GM23338 (cell line): ENCODE measurements around the gene NAALADL2. TPM values are rescaled to one million over a fixed set of nuclear protein-coding genes. Genes with fewer than 3 reads are reported as not detected.

Experiments
- ATAC-seq: fragments of 200-7000 bp; cut with Tn5 transposase; 3 replicates; pipeline ENCODE4 v1.9.1; 2020
- DNase-seq: peaks from one replicate; pipeline ENCODE4 v3.0.0-alpha.2; 2015; ENCODE audit warnings: low spot score
- H2AFZ ChIP-seq: fragments of 200-600 bp; sonication (generic); 2 replicates; pipeline ENCODE4 v1.8.0; 2016; ENCODE audit warnings: antibody characterized with exemption, mild to moderate bottlenecking, moderate library complexity
- H3F3A ChIP-seq: fragments of 200-600 bp; sonication (generic); replicated peaks from 2 replicates; pipeline ENCODE4 v1.8.0; 2017; ENCODE audit warnings: antibody characterized with exemption, mixed run types, low read depth
- H3K27ac ChIP-seq: fragments of 200-600 bp; sonication (generic); 2 replicates; pipeline ENCODE4 v1.6.1; 2016; ENCODE audit warnings: low read depth
- H3K27me3 ChIP-seq: fragments of 200-600 bp; sonication (generic); 2 replicates; pipeline ENCODE4 v1.8.0; 2016; ENCODE audit warnings: mild to moderate bottlenecking, mixed run types, moderate library complexity; ENCODE audit not compliant: insufficient read depth
- H3K36me3 ChIP-seq: fragments of 200-600 bp; sonication (generic); 2 replicates; pipeline ENCODE4 v1.8.0; 2016; ENCODE audit warnings: mild to moderate bottlenecking; ENCODE audit not compliant: insufficient read depth
- H3K4me1 ChIP-seq: fragments of 200-600 bp; sonication (generic); 2 replicates; pipeline ENCODE4 v1.8.0; 2016; ENCODE audit warnings: mild to moderate bottlenecking, moderate library complexity; ENCODE audit not compliant: insufficient read depth
- H3K4me2 ChIP-seq: fragments of 200-600 bp; sonication (generic); 2 replicates; pipeline ENCODE4 v1.7.1; 2017; ENCODE audit warnings: mixed run types
- H3K4me3 ChIP-seq: fragments of 200-600 bp; sonication (generic); 2 replicates; pipeline ENCODE4 v1.6.1; 2016; ENCODE audit warnings: mixed run types
- H3K79me2 ChIP-seq: fragments of 200-600 bp; sonication (generic); replicated peaks from 2 replicates; pipeline ENCODE4 v1.8.0; 2017; ENCODE audit warnings: mild to moderate bottlenecking; ENCODE audit not compliant: insufficient read depth
- H3K9me2 ChIP-seq: fragments of 200-600 bp; sonication (generic); 2 replicates; pipeline ENCODE4 v1.8.0; 2017; ENCODE audit not compliant: insufficient read depth
- H4K20me1 ChIP-seq: fragments of 200-600 bp; sonication (generic); replicated peaks from 2 replicates; pipeline ENCODE4 v1.8.0; 2017; ENCODE audit warnings: mild to moderate bottlenecking; ENCODE audit not compliant: insufficient read depth
- H3K27ac Mint-ChIP-seq: 2 replicates; pipeline ENCODE4 v1.8.0; 2020; ENCODE audit warnings: inconsistent platforms, mild to moderate bottlenecking, moderate library complexity, mixed read lengths
- H3K27me3 Mint-ChIP-seq: 3 replicates; pipeline ENCODE4 v1.8.0; 2022; ENCODE audit warnings: low read depth, mild to moderate bottlenecking, moderate library complexity, mixed read lengths, inconsistent platforms; ENCODE audit not compliant: insufficient read depth, poor library complexity
- H3K36me3 Mint-ChIP-seq: 3 replicates; pipeline ENCODE4 v1.8.0; 2021; ENCODE audit warnings: low read depth, mild to moderate bottlenecking, inconsistent platforms, moderate library complexity, mixed read lengths
- H3K4me1 Mint-ChIP-seq: 3 replicates; pipeline ENCODE4 v1.8.0; 2020; ENCODE audit warnings: mild to moderate bottlenecking, inconsistent platforms, mixed read lengths
- H3K4me3 Mint-ChIP-seq: 3 replicates; pipeline ENCODE4 v1.8.0; 2021; ENCODE audit warnings: moderate library complexity, mild to moderate bottlenecking, inconsistent platforms, mixed read lengths
- H3K9me3 Mint-ChIP-seq: 3 replicates; pipeline ENCODE4 v1.8.0; 2020; ENCODE audit warnings: moderate library complexity, mild to moderate bottlenecking, inconsistent platforms, mixed read lengths
- CREB1 ChIP-seq: fragments of 250-450 bp; sonication (Bioruptor Pico); IDR thresholded peaks from 2 replicates; pipeline ENCODE4 v1.5.0; 2020; ENCODE audit warnings: low read depth, mild to moderate bottlenecking, moderate library complexity
- CTCF ChIP-seq, 2 experiments: fragments of 200-600 bp in 1 of 2; sonication (generic) in 1 of 2; conservative IDR thresholded peaks; 2 replicates each; pipeline versions ENCODE4 v1.5.1 to v1.6.1; 2016 to 2017; ENCODE audit warnings: antibody characterized with exemption in 2 of 2, low read depth in 2 of 2, mild to moderate bottlenecking in 2 of 2, moderate library complexity in 1 of 2
- EZH2 ChIP-seq: fragments of 200-600 bp; sonication (generic); IDR thresholded peaks from one replicate; pipeline ENCODE4 v1.8.0; 2017; ENCODE audit warnings: antibody characterized with exemption, mild to moderate bottlenecking, low read depth; ENCODE audit not compliant: unreplicated experiment
- EZH2phosphoT487 ChIP-seq: fragments of 200-600 bp; sonication (generic); IDR thresholded peaks from one replicate; pipeline ENCODE4 v1.8.1; 2018; ENCODE audit warnings: antibody characterized with exemption; ENCODE audit not compliant: unreplicated experiment
- JUNB ChIP-seq: IDR thresholded peaks from one replicate; pipeline ENCODE4 v1.6.1; 2016; ENCODE audit warnings: antibody characterized with exemption; ENCODE audit not compliant: unreplicated experiment
- NANOG ChIP-seq: IDR thresholded peaks from 2 replicates; pipeline ENCODE4 v1.6.1; 2016; ENCODE audit warnings: antibody characterized with exemption, borderline replicate concordance
- POLR2AphosphoS5 ChIP-seq: IDR thresholded peaks from 2 replicates; pipeline ENCODE4 v1.6.1; 2016; ENCODE audit warnings: antibody characterized with exemption, low read depth
- STAT1 ChIP-seq: IDR thresholded peaks from one replicate; pipeline ENCODE4 v1.6.1; 2016; ENCODE audit warnings: antibody characterized with exemption; ENCODE audit not compliant: unreplicated experiment
- ZNF114 ChIP-seq: fragments of 250-450 bp; sonication (Bioruptor Pico); IDR thresholded peaks from 2 replicates; pipeline ENCODE4 v1.5.0; 2020; ENCODE audit warnings: mild to moderate bottlenecking, moderate library complexity
- ZNF331 ChIP-seq: fragments of 250-450 bp; sonication (Bioruptor Pico); IDR thresholded peaks from 2 replicates; pipeline ENCODE4 v1.5.0; 2020; ENCODE audit warnings: low read depth, mild to moderate bottlenecking, moderate library complexity
- ZNF462 ChIP-seq: fragments of 250-450 bp; sonication (Bioruptor Pico); IDR thresholded peaks from 2 replicates; pipeline ENCODE4 v1.5.0; 2020; ENCODE audit warnings: mild to moderate bottlenecking, moderate library complexity
- polyA plus RNA-seq: library from polyadenylated mRNA; unstranded; fragments of >200 nt; fragmentation: Nextera tagmentation; extraction: Ambion mirVana; gene quantifications from 2 replicates; pipeline ENCODE4 v1.2.1, GENCODE V29; 2016
- total RNA-seq: library from RNA; depleted of rRNA; stranded (reverse); fragments of >200 nt; shearing (Covaris generic); gene quantifications from 2 replicates; pipeline ENCODE4 v1.2.3, GENCODE V29; 2014
- TF ChIP-seq, protein P1 (sequence below): IDR thresholded peaks from one replicate; pipeline ENCODE4 v1.6.1; 2018; ENCODE audit warnings: antibody characterized with exemption; ENCODE audit not compliant: unreplicated experiment
- TF ChIP-seq, protein P2 (sequence below): IDR thresholded peaks from 2 replicates; pipeline ENCODE4 v1.6.1; 2016; ENCODE audit warnings: antibody characterized with exemption

Gene NAALADL2
- total and polyA plus RNA-seq, 2 experiments from 2014 or later: 1.6 to 2.6 TPM

DNA sequence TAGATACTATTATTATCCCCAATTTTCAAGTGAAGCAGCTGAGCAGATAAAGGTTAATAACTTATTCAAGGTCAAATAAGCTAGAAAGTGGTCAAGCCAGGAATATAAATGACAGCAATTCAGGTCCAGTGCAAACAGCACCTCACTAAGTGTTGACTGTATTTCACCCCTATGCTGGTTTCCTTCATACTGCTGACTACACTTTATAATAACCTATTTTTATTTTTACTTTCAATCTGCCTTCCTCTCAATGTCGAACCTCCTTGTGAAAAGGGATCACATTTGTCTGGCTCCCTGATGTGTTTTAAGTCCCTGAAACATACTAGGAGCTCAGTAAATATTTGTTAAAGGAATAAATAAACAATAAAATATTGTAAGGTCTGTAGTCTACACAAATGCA lies 146.1 kb downstream of the NAALADL2 start (continued):
- TF ChIP-seq, protein P1, sequence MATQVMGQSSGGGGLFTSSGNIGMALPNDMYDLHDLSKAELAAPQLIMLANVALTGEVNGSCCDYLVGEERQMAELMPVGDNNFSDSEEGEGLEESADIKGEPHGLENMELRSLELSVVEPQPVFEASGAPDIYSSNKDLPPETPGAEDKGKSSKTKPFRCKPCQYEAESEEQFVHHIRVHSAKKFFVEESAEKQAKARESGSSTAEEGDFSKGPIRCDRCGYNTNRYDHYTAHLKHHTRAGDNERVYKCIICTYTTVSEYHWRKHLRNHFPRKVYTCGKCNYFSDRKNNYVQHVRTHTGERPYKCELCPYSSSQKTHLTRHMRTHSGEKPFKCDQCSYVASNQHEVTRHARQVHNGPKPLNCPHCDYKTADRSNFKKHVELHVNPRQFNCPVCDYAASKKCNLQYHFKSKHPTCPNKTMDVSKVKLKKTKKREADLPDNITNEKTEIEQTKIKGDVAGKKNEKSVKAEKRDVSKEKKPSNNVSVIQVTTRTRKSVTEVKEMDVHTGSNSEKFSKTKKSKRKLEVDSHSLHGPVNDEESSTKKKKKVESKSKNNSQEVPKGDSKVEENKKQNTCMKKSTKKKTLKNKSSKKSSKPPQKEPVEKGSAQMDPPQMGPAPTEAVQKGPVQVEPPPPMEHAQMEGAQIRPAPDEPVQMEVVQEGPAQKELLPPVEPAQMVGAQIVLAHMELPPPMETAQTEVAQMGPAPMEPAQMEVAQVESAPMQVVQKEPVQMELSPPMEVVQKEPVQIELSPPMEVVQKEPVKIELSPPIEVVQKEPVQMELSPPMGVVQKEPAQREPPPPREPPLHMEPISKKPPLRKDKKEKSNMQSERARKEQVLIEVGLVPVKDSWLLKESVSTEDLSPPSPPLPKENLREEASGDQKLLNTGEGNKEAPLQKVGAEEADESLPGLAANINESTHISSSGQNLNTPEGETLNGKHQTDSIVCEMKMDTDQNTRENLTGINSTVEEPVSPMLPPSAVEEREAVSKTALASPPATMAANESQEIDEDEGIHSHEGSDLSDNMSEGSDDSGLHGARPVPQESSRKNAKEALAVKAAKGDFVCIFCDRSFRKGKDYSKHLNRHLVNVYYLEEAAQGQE: no peak
- TF ChIP-seq ZNF114 (no peak), EZH2phosphoT487 (no peak), ZNF331 (no peak), EZH2 (no peak), STAT1 (no peak), CREB1 (no peak), CTCF (conservative IDR thresholded peaks at IDR 0.05; ENCODE audit: low read depth in 2 of 2) (no peak), JUNB (no peak), POLR2AphosphoS5 (no peak), NANOG (no peak)
- TF ChIP-seq, protein P2, sequence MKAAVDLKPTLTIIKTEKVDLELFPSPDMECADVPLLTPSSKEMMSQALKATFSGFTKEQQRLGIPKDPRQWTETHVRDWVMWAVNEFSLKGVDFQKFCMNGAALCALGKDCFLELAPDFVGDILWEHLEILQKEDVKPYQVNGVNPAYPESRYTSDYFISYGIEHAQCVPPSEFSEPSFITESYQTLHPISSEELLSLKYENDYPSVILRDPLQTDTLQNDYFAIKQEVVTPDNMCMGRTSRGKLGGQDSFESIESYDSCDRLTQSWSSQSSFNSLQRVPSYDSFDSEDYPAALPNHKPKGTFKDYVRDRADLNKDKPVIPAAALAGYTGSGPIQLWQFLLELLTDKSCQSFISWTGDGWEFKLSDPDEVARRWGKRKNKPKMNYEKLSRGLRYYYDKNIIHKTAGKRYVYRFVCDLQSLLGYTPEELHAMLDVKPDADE: no peak

GRCh38 chr3:175005881-175006280 lies 146.7 kb downstream of the NAALADL2 start:
- no peaks in the 10 kb centered on the region for H3F3A ChIP-seq
- Mint-ChIP-seq H3K9me3 (no peaks in the 10 kb centered on the region), H3K27me3 (no peaks in the 10 kb centered on the region), H3K4me1 (no peaks in the 10 kb centered on the region), H3K36me3 (no peaks in the 10 kb centered on the region), H3K4me3 (no peak overlapping the region), H3K27ac (no peak overlapping the region)
- no peak overlapping the region for H3K27ac ChIP-seq
- no peaks in the 10 kb centered on the region for H3K27me3 ChIP-seq
- H2AFZ ChIP-seq: no peak overlapping the region
- H4K20me1 ChIP-seq: no peaks in the 10 kb centered on the region
- ATAC-seq (no peak), DNase-seq (no peak)
- H3K4me2 ChIP-seq: no peak overlapping the region
- H3K79me2 ChIP-seq: no peaks in the 10 kb centered on the region
- no peak overlapping the region for H3K4me3 ChIP-seq
- H3K36me3 ChIP-seq: no peaks in the 10 kb centered on the region
- H3K9me2 ChIP-seq: no peaks in the 10 kb centered on the region
- H3K4me1 ChIP-seq: no peaks in the 10 kb centered on the region
- no peak for TF ChIP-seq ZNF331
- no peak for TF ChIP-seq STAT1
- no peak for TF ChIP-seq CREB1
- no peak for TF ChIP-seq ZNF462 (CRISPR knock-in tag)
